ENCODE measurements around the gene AACS.

GRCh38 chr12:125169451-125169850, 104.2 kb downstream of the AACS start:
- no peak for TF ChIP-seq CTCF (IDR thresholded peaks at IDR 0.05)
- no peak for TF ChIP-seq POLR2A (IDR thresholded peaks at IDR 0.05)
- TF ChIP-seq EP300 (IDR thresholded peaks at IDR 0.05), result no peak

Measured in tibial nerve (tissue), 4 donors.